Neural cell (in vitro differentiated cells): ENCODE results near the gene PRKCD. TPM values are rescaled to one million over a fixed set of nuclear protein-coding genes. Genes with fewer than 3 reads are reported as not detected.

Source experiments
- H2AFZ ChIP-seq: fragments of 200-600, 300-800 bp; sonication (generic), shearing (Covaris generic); 2 replicates; pipeline ENCODE4 v1.6.0; 2014; ENCODE audit warnings: low read depth, mild to moderate bottlenecking, antibody characterized with exemption, low read length, moderate library complexity
- H3F3A ChIP-seq: fragments of 200-600 bp; shearing (Covaris generic); 2 replicates; pipeline ENCODE4 v1.6.1; 2016; ENCODE audit warnings: mild to moderate bottlenecking, moderate library complexity, mixed read lengths, antibody characterized with exemption, low read length; ENCODE audit not compliant: insufficient read depth, poor library complexity, severe bottlenecking
- H3K27ac ChIP-seq: fragments of 200-600, 300-800 bp; sonication (generic), shearing (Covaris generic); 2 replicates; pipeline ENCODE4 v1.5.1; 2014; ENCODE audit warnings: mild to moderate bottlenecking, low read length, moderate library complexity
- H3K27me3 ChIP-seq: fragments of 300-800, 200-600 bp; sonication (generic), shearing (Covaris generic); 2 replicates; pipeline ENCODE4 v1.6.0; 2014; ENCODE audit warnings: mild to moderate bottlenecking, low read depth, low read length, moderate library complexity; ENCODE audit not compliant: insufficient read depth
- H3K36me3 ChIP-seq: fragments of 300-800, 200-600 bp; sonication (generic), shearing (Covaris generic); 2 replicates; pipeline ENCODE4 v1.5.1; 2014; ENCODE audit warnings: mild to moderate bottlenecking, antibody characterized with exemption, low read length, moderate library complexity; ENCODE audit not compliant: insufficient read depth
- H3K4me2 ChIP-seq: fragments of 300-800, 200-600 bp; sonication (generic), shearing (Covaris generic); 2 replicates; pipeline ENCODE4 v1.6.0; 2014; ENCODE audit warnings: mild to moderate bottlenecking, low read length
- H3K4me3 ChIP-seq: fragments of 300-800, 200-600 bp; sonication (generic), shearing (Covaris generic); 2 replicates; pipeline ENCODE4 v1.5.1; 2014; ENCODE audit warnings: mild to moderate bottlenecking, low read length, moderate library complexity
- H3K79me2 ChIP-seq: fragments of 200-600 bp; shearing (Covaris generic); replicated peaks from 2 replicates; pipeline ENCODE4 v1.6.0; 2014; ENCODE audit warnings: mild to moderate bottlenecking, low read length, moderate library complexity; ENCODE audit not compliant: insufficient read depth
- H3K9ac ChIP-seq: fragments of 300-800, 200-600 bp; sonication (generic), shearing (Covaris generic); 2 replicates; pipeline ENCODE4 v1.6.1; 2016; ENCODE audit warnings: mild to moderate bottlenecking, low read length, mixed read lengths
- H3K9me2 ChIP-seq: fragments of 200-600 bp; shearing (Covaris generic); 2 replicates; pipeline ENCODE4 v1.6.1; 2016; ENCODE audit warnings: mild to moderate bottlenecking, low read length, mixed read lengths; ENCODE audit not compliant: insufficient read depth
- H3K9me3 ChIP-seq: fragments of 200-600, 300-800 bp; sonication (generic), shearing (Covaris generic); 2 replicates; pipeline ENCODE4 v1.6.1; 2016; ENCODE audit warnings: mild to moderate bottlenecking, mixed run types, low read length, moderate library complexity, mixed read lengths
- H4K20me1 ChIP-seq: fragments of 200-600 bp; shearing (Covaris generic); 2 replicates; pipeline ENCODE4 v1.6.1; 2016; ENCODE audit warnings: mild to moderate bottlenecking, mixed run types; ENCODE audit not compliant: insufficient read depth
- EP300 ChIP-seq: fragments of 450-650 bp; conservative IDR thresholded peaks from 2 replicates; pipeline ENCODE4 v1.6.1; 2014; ENCODE audit warnings: antibody characterized with exemption, mild to moderate bottlenecking, moderate library complexity; ENCODE audit not compliant: poor library complexity, severe bottlenecking
- EZH2 ChIP-seq: fragments of 200-600, 300-800 bp; shearing (Covaris generic), sonication (generic); IDR thresholded peaks from 2 replicates; pipeline ENCODE4 v1.6.1; 2014; ENCODE audit warnings: antibody characterized with exemption, low read length, borderline replicate concordance, mild to moderate bottlenecking; ENCODE audit not compliant: insufficient read depth, poor library complexity, severe bottlenecking
- MXI1 ChIP-seq: fragments of 450-650 bp; conservative IDR thresholded peaks from 2 replicates; pipeline ENCODE4 v1.6.1; 2014; ENCODE audit warnings: antibody characterized with exemption, mild to moderate bottlenecking; ENCODE audit not compliant: poor library complexity, severe bottlenecking
- POLR2AphosphoS5 ChIP-seq: IDR thresholded peaks from 2 replicates; pipeline ENCODE4 v1.6.1; 2012
- RAD21 ChIP-seq: fragments of 450-650 bp; conservative IDR thresholded peaks from 2 replicates; pipeline ENCODE4 v1.6.1; 2014; ENCODE audit warnings: antibody characterized with exemption, mild to moderate bottlenecking, moderate library complexity
- SMC3 ChIP-seq: fragments of 450-650 bp; conservative IDR thresholded peaks from 2 replicates; pipeline ENCODE4 v1.6.1; 2014; ENCODE audit warnings: antibody characterized with exemption, mild to moderate bottlenecking, moderate library complexity; ENCODE audit not compliant: poor library complexity
- TAF1 ChIP-seq: IDR thresholded peaks from 2 replicates; pipeline ENCODE4 v1.6.1; 2012; ENCODE audit warnings: low read depth
- polyA plus RNA-seq: library from polyadenylated mRNA; depleted of rRNA; stranded (reverse); fragments of >200 nt; gene quantifications from 2 replicates; pipeline ENCODE4 v1.2.3, GENCODE V29; 2014
- TF ChIP-seq, protein P1 (sequence below): IDR thresholded peaks from 2 replicates; pipeline ENCODE4 v1.6.1; 2012; ENCODE audit warnings: borderline replicate concordance
- TF ChIP-seq, protein P2 (sequence below): fragments of 450-650 bp; IDR thresholded peaks from 2 replicates; pipeline ENCODE4 v1.5.1; 2014; ENCODE audit warnings: antibody characterized with exemption, mild to moderate bottlenecking, moderate library complexity; ENCODE audit not compliant: poor library complexity, severe bottlenecking

PRKCD gene
- polyA plus RNA-seq, 1 donor from 2014 or later = not detected

- H3K27me3 ChIP-seq = no peaks in the 10 kb centered on the region
- H3F3A ChIP-seq = no peaks in the 10 kb centered on the region
- no peaks in the 10 kb centered on the region for H3K36me3 ChIP-seq
- no peak overlapping the region for H3K4me3 ChIP-seq
- no peak overlapping the region for H3K4me2 ChIP-seq
- H4K20me1 ChIP-seq = no peaks in the 10 kb centered on the region
- no peaks in the 10 kb centered on the region for H3K79me2 ChIP-seq
- TF ChIP-seq MXI1 (no peak), EP300 (no peak), POLR2AphosphoS5 (no peak), RAD21 (no peak), EZH2 (no peak), TAF1 (no peak), SMC3 (no peak)
- TF ChIP-seq, protein P1, sequence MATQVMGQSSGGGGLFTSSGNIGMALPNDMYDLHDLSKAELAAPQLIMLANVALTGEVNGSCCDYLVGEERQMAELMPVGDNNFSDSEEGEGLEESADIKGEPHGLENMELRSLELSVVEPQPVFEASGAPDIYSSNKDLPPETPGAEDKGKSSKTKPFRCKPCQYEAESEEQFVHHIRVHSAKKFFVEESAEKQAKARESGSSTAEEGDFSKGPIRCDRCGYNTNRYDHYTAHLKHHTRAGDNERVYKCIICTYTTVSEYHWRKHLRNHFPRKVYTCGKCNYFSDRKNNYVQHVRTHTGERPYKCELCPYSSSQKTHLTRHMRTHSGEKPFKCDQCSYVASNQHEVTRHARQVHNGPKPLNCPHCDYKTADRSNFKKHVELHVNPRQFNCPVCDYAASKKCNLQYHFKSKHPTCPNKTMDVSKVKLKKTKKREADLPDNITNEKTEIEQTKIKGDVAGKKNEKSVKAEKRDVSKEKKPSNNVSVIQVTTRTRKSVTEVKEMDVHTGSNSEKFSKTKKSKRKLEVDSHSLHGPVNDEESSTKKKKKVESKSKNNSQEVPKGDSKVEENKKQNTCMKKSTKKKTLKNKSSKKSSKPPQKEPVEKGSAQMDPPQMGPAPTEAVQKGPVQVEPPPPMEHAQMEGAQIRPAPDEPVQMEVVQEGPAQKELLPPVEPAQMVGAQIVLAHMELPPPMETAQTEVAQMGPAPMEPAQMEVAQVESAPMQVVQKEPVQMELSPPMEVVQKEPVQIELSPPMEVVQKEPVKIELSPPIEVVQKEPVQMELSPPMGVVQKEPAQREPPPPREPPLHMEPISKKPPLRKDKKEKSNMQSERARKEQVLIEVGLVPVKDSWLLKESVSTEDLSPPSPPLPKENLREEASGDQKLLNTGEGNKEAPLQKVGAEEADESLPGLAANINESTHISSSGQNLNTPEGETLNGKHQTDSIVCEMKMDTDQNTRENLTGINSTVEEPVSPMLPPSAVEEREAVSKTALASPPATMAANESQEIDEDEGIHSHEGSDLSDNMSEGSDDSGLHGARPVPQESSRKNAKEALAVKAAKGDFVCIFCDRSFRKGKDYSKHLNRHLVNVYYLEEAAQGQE = no peak
- TF ChIP-seq, protein P2, sequence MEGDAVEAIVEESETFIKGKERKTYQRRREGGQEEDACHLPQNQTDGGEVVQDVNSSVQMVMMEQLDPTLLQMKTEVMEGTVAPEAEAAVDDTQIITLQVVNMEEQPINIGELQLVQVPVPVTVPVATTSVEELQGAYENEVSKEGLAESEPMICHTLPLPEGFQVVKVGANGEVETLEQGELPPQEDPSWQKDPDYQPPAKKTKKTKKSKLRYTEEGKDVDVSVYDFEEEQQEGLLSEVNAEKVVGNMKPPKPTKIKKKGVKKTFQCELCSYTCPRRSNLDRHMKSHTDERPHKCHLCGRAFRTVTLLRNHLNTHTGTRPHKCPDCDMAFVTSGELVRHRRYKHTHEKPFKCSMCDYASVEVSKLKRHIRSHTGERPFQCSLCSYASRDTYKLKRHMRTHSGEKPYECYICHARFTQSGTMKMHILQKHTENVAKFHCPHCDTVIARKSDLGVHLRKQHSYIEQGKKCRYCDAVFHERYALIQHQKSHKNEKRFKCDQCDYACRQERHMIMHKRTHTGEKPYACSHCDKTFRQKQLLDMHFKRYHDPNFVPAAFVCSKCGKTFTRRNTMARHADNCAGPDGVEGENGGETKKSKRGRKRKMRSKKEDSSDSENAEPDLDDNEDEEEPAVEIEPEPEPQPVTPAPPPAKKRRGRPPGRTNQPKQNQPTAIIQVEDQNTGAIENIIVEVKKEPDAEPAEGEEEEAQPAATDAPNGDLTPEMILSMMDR = no peak
- no peak overlapping the region for H2AFZ ChIP-seq
- H3K9me3 ChIP-seq = no peaks in the 10 kb centered on the region
- no peak overlapping the region for H3K27ac ChIP-seq
- no peaks in the 10 kb centered on the region for H3K9me2 ChIP-seq
- H3K9ac ChIP-seq = no peak overlapping the region
Measured at GRCh38 chr3:53234841-53235232, 73.8 kb downstream of the PRKCD start.

GRCh38 chr3:53235545-53235944 lies 74.5 kb downstream of the PRKCD start:
- Histone ChIP-seq H3K4me2 (no peak overlapping the region), H3K36me3 (no peaks in the 10 kb centered on the region), H4K20me1 (no peaks in the 10 kb centered on the region), H3K27ac (no peak overlapping the region), H3K9me2 (no peaks in the 10 kb centered on the region), H2AFZ (no peak overlapping the region), H3K27me3 (no peaks in the 10 kb centered on the region), H3K4me3 (no peak overlapping the region), H3K79me2 (no peaks in the 10 kb centered on the region), H3K9me3 (no peaks in the 10 kb centered on the region), H3K9ac (no peak overlapping the region), H3F3A (no peaks in the 10 kb centered on the region)
- TF ChIP-seq TAF1 = no peak
- no peak for TF ChIP-seq POLR2AphosphoS5
- TF ChIP-seq, protein P2 = no peak
- no peak for TF ChIP-seq EZH2
- no peak for TF ChIP-seq RAD21
- TF ChIP-seq EP300 = no peak
- TF ChIP-seq, protein P1 = no peak
- no peak for TF ChIP-seq MXI1
- no peak for TF ChIP-seq SMC3
